SK-N-MC (cell line): Measurements from ENCODE around the gene MED13L.

Source experiments
- EZH2 ChIP-seq: fragments of 200-600 bp; sonication (generic); IDR thresholded peaks from one replicate; pipeline ENCODE4 v1.6.1; 2017; ENCODE audit warnings: antibody characterized with exemption
- FOXP2 ChIP-seq: optimal IDR thresholded peaks from 2 replicates; pipeline ENCODE3; 2011; ENCODE audit warnings: mild to moderate bottlenecking, moderate library complexity; ENCODE audit not compliant: insufficient read depth; ENCODE audit errors: extremely low read length, control extremely low read depth
- POLR2AphosphoS5 ChIP-seq: IDR thresholded peaks from 2 replicates; pipeline ENCODE4 v1.6.1; 2012; ENCODE audit warnings: mild to moderate bottlenecking, low read depth, low read length, borderline replicate concordance

DNA sequence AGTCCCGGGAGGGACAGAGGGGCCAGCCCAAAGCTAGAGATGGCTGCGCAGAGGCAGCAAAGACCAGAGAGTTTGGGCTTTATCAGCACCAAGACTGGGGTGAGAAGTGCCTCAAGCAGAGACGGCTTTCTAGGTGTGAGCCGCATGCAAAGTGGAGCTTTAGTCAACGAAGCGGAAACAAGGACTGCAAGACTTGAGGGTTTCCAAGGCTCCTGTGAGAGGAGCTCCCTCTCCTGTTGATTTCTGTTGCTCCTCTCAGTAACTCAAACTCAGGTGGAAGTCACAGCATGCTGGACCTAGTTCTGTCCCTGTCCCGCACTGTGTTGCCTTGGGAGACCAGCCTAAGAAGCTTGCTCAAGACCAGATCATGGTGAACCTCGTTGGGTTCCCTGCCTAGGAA is 327.8 kb downstream of the MED13L start:
- TF ChIP-seq POLR2AphosphoS5 (no peak), EZH2 (no peak), FOXP2 (no peak)
